GM10266 (cell line): ENCODE measurements around the gene CHRNA9.
A peak's percentile ranks its signal among the peaks of the same experiment; 100 is the strongest.

Source experiments
- DNase-seq: peaks from one replicate; pipeline ENCODE4 v3.0.0; 2012; ENCODE audit errors: extremely low spot score
- TF ChIP-seq, protein P1 (sequence below): IDR thresholded peaks from 2 replicates; pipeline ENCODE4 v1.5.1; 2012; ENCODE audit warnings: mild to moderate bottlenecking, low read depth; ENCODE audit not compliant: control insufficient read depth, insufficient read depth; ENCODE audit errors: missing control alignments

The CHRNA9 gene

DNA sequence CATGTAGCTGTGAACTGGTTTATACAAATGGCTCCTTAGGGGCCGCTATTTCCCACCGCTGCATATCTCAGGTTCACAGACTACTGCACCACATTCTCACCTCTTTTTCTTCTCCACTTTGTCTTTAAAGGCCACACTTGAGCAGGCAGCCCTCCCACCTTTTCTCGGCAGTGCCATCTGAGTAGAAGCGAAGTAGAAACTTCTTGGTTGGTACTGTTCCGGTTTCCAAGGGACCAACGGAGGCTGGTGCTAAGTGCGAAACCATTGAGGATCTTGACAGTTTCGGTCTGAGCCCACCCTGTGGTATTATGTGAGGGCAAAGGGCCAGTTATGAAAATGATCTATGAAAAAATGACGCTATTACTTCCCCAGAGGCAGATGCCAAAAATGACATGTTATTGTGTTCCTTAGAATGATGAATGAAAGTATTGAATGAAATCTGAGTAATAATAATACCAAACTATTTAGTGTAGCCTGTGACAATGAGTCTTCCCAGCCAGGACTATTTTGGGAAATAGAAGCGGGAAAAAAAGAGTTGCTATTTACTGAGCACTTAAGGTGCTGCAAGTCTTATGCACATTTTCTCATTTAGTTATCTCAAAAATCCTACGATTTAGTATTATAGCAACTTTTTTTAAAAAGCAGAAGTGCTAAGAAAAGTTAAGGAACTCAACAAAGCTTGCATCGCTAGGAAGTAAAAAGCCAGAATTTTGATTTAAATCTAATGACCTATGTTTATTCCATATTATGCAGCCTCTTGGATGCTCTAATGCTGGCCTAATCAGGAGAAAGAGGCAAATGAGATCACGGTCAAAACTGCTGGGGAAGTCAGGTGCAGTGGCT, 29.6 kb upstream of the CHRNA9 start:
- TF ChIP-seq, protein P1, sequence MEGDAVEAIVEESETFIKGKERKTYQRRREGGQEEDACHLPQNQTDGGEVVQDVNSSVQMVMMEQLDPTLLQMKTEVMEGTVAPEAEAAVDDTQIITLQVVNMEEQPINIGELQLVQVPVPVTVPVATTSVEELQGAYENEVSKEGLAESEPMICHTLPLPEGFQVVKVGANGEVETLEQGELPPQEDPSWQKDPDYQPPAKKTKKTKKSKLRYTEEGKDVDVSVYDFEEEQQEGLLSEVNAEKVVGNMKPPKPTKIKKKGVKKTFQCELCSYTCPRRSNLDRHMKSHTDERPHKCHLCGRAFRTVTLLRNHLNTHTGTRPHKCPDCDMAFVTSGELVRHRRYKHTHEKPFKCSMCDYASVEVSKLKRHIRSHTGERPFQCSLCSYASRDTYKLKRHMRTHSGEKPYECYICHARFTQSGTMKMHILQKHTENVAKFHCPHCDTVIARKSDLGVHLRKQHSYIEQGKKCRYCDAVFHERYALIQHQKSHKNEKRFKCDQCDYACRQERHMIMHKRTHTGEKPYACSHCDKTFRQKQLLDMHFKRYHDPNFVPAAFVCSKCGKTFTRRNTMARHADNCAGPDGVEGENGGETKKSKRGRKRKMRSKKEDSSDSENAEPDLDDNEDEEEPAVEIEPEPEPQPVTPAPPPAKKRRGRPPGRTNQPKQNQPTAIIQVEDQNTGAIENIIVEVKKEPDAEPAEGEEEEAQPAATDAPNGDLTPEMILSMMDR = peak; percentile 23
- no peak for DNase-seq

DNA sequence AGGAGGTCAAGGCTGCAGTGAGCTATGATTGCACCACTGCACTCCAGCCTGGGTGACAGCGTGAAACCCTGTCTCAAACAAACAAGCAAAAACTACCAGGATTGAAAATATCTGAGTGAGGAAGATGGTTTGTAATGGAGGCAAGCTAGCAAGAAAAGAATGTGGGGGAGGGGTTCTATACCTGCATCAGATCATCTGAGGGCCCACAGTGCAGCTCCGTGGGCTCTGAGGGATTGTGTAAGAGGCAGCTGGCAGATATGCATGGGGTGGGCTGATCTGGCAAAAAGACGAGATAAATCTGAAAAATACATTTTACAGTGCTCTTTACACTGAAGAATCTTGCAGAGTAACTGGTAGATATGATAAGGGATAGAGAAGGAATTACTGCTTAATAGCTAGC, 28.9 kb upstream of the CHRNA9 start:
- no peak for DNase-seq
- TF ChIP-seq, protein P1 = no peak

DNA sequence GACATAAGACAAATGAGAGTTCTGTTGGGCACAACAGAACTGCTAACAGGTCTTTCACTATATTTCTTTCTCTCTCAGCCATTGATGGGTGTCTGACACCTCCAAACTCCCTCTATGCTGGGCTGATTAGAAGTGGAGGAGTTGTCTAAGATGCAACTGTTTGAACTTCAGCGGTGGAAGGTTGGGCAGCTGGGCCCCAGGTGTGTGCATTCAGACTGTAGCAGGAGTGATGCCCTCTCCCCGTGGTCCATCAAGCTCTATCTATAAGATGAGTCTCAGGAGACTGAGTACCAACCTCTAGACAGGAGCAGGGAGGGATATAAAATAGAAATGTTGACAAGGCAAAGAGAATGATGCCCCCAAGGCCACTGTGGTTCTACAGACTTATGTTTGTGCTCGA, 28.2 kb upstream of the CHRNA9 start:
- TF ChIP-seq, protein P1 = no peak
- no peak for DNase-seq

DNA sequence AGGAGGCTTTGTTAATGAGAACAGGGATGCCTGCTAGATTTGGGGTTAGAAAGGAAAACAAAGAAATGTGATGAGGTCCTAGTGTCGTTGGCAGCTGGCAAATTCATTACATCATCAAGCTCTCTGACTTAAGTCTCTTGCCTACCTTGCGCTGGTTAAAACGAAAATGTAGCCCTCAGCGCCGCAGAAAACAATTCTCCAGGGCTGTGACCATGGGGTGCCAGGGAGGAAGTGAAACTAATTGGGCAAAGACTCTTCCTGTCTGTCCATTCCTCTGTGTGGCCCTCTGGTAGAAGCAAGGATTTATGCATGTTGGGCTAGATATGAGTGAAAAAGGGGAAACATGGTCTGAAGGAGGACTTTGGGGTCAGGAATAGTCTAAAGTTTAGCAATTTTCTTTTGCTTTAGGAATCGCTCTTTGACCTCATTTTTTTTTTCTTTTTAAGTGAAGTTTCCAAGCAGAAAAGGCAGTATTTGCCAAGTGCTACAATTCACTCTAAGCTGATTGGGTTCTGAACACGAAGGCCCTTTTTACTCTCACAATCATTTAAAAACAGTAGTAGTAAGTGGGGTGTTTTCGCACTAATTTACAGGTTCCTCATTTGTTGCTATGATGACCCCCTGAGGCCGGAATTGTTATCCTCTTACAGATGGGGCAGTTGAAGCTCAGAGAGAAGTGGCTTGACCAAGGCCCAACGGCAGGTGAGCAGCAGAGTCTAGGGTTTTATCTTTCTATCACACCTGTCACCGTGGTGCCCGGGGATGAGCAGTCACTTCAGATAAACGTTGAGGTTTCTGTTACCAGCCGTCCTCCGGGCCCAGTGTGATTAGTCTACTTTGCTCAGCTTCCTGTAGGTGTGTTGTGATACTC, 27.3 kb upstream of the CHRNA9 start:
- TF ChIP-seq, protein P1 = peak; percentile 39
- DNase-seq = no peak

DNA sequence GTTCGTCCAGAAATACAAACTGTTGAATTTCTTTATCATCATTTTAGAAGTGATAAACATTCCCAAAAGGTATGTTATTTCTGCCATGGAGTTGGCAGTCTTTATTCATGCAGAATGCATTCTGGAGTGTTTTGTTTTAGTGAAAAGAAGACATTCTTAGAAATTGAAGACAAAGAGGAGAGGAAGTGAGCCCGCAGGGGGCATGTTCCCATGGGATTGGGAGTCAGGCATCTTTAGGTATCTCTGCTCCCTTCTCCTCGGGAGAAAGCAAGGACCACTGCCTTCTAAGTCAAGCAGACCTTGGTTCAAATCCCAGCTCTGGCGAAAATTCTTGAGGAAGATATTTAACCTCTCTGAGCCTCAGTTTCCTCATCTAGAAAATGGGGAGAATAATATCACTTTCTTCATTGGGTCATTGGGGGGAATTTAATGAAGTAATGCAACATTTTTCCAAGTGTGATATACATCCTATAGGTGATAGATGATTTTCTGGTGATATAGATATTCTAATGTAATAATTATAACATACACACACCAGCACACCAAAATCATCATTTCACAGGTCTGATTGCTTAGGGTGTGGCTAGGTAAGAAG, 26.5 kb upstream of the CHRNA9 start:
- DNase-seq = no peak
- TF ChIP-seq, protein P1 = no peak

DNA sequence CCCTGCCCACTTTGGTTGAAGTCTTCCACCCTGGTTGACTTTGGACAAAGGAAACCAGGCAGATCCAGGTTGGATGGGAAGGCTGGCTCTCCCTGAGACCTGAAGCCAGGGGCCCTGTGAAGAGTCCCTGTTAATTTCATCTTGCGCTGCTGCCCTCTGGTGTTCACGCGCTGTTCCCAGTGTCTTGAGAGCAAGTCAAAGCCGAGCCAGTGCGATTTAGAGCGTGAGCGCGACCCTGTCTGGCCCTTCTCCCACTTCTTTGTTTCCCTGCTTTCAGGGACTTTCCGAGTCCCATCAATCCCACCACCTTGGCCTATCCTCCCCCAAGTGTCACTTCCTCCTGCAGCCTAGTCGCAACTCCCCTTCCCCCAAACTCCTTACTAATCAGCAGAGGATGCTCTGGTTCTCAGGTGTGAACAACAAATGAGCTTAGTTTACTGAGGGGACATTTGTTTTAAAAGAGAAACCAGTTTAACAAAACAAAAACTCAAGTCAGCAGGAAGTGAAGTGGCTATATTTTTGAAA, 25.8 kb upstream of the CHRNA9 start:
- DNase-seq = peak; percentile 54
- TF ChIP-seq, protein P1 = peak; percentile 96
